Measurements from ENCODE around the gene CCDC201. TPM values are rescaled to one million over a fixed set of nuclear protein-coding genes. Genes with fewer than 3 reads are reported as not detected.

The CCDC201 gene
- total RNA-seq, 1 donor from 2014 or later: not detected

Other genes with a start within 250 kb of the CCDC201 start
- gene IGFBP1, start 15.4 kb upstream of the CCDC201 start, total RNA-seq: not detected
- 52.3 TPM for gene IGFBP3, start 48.2 kb upstream of the CCDC201 start, total RNA-seq